MCF 10A (cell line): ENCODE measurements around the gene KDM3A. TPM values are rescaled to one million over a fixed set of nuclear protein-coding genes. Genes with fewer than 3 reads are reported as not detected.

Experiments
- BruUV-seq: library from RNA; stranded (reverse); fragments of 400-500 nt; replicated peaks from 2 replicates; lab custom pipeline; 2021; lab: Mats Ljungman, UMichigan
- CTCF ChIA-PET: fragments of 300-600 bp; sonication (Branson Sonifier 250); formaldehyde crosslinking; extraction: SDS; loops from one replicate; lab custom pipeline; 2021; ENCODE audit warnings: antibody characterized with exemption, inconsistent platforms; lab: Yijun Ruan, JAX
- POLR2A ChIA-PET: fragments of 300-600, 350-650 bp; sonication (Branson Sonifier 250); formaldehyde crosslinking; extraction: SDS; loops from one replicate; lab custom pipeline; 2020; ENCODE audit warnings: antibody characterized with exemption, inconsistent platforms; lab: Yijun Ruan, JAX
- DNase-seq: peaks from one replicate; pipeline ENCODE4 v3.0.0-alpha.2; 2018; ENCODE audit not compliant: unreplicated experiment
- H3K27ac Mint-ChIP-seq: one replicate; pipeline ENCODE4 v1.8.0; 2022; ENCODE audit warnings: mild to moderate bottlenecking, low read depth, mixed read lengths; ENCODE audit not compliant: unreplicated experiment
- H3K27me3 Mint-ChIP-seq: one replicate; pipeline ENCODE4 v1.8.0; 2022; ENCODE audit warnings: mixed read lengths; ENCODE audit not compliant: insufficient read depth, unreplicated experiment
- H3K36me3 Mint-ChIP-seq: one replicate; pipeline ENCODE4 v1.8.0; 2022; ENCODE audit warnings: mild to moderate bottlenecking, moderate library complexity, mixed read lengths; ENCODE audit not compliant: insufficient read depth, unreplicated experiment
- H3K4me1 Mint-ChIP-seq: one replicate; pipeline ENCODE4 v1.8.0; 2022; ENCODE audit warnings: mixed read lengths; ENCODE audit not compliant: insufficient read depth, unreplicated experiment
- H3K4me3 Mint-ChIP-seq: one replicate; pipeline ENCODE4 v1.8.0; 2022; ENCODE audit warnings: mild to moderate bottlenecking, moderate library complexity, mixed read lengths; ENCODE audit not compliant: unreplicated experiment
- H3K9me3 Mint-ChIP-seq: one replicate; pipeline ENCODE4 v1.8.0; 2022; ENCODE audit warnings: mixed read lengths; ENCODE audit not compliant: unreplicated experiment
- intact Hi-C: fragments of 100-400 bp; cut with micrococcal nuclease; formaldehyde crosslinking; loops from 2 replicates; pipeline ENCODE4 v1.14.1; 2022
- total RNA-seq: library from RNA; stranded (reverse); gene quantifications from 2 replicates; pipeline ENCODE4 v1.2.3, GENCODE V29; 2022
- TF ChIP-seq, protein P1 (sequence below): fragments of 200-600 bp; IDR thresholded peaks from one replicate; pipeline ENCODE4 v1.8.0; 2022; ENCODE audit warnings: antibody characterized with exemption, mild to moderate bottlenecking; ENCODE audit not compliant: unreplicated experiment

The KDM3A gene
- total RNA-seq, 1 experiment from 2014 or later = 21.1 TPM

DNA sequence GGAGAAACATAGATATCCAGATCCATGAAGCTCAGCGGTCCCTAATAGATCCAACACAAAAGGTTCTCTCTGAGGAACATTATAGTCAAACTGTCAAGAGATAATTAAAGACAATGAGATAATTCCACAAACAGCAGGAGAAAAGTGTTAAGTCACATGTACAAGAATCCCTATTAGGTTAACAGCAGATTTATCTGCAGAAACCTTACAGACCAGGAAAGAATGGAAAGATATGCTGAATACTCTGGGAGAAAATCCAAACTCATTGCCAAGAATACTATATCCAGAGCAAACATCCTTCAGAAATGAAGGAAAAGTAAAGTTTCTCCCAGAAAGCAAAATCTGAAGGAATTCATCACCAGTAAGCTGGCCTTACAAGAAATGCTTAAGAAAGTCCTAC lies 10.8 kb upstream of the KDM3A start:
- BruUV-seq = no TSS peak
- no peak for DNase-seq
- ChIA-PET POLR2A (interaction anchor here (4.5 kb wide), 1 partner anchor 11 kb away, joined by 22 read pairs; the partner anchor contains the start of gene KDM3A), CTCF (no interaction called here)
- intact Hi-C loops = no loop called here
- TF ChIP-seq, protein P1, sequence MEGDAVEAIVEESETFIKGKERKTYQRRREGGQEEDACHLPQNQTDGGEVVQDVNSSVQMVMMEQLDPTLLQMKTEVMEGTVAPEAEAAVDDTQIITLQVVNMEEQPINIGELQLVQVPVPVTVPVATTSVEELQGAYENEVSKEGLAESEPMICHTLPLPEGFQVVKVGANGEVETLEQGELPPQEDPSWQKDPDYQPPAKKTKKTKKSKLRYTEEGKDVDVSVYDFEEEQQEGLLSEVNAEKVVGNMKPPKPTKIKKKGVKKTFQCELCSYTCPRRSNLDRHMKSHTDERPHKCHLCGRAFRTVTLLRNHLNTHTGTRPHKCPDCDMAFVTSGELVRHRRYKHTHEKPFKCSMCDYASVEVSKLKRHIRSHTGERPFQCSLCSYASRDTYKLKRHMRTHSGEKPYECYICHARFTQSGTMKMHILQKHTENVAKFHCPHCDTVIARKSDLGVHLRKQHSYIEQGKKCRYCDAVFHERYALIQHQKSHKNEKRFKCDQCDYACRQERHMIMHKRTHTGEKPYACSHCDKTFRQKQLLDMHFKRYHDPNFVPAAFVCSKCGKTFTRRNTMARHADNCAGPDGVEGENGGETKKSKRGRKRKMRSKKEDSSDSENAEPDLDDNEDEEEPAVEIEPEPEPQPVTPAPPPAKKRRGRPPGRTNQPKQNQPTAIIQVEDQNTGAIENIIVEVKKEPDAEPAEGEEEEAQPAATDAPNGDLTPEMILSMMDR = no peak
- Mint-ChIP-seq H3K4me3 (no peak overlapping the region), H3K36me3 (no peaks in the 10 kb centered on the region), H3K27me3 (peaks cover 10% of the 10 kb centered on the region), H3K9me3 (peaks cover 12% of the 10 kb centered on the region), H3K4me1 (no peaks in the 10 kb centered on the region), H3K27ac (no peak overlapping the region)

DNA sequence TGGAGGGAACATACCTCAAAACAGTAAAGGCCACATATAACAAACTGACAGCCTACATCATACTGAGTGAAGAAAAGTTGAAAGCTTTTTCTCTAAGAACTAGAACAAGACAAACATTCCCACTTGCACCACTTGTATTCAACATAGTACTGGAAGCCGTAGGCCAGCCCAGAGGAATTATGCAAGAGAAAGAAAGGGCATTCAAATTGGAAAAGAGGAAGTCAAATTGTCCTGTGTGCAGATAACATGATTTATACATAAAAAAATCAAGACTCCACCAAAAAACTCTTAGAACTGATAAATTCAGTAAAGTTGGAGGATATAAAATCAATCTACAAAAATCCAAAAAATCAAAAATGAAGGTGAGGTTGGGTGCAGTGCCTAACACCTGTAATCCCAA lies 8.0 kb upstream of the KDM3A start:
- BruUV-seq = no TSS peak
- H3K4me3 Mint-ChIP-seq = no peak overlapping the region
- H3K36me3 Mint-ChIP-seq = no peaks in the 10 kb centered on the region
- TF ChIP-seq, protein P1 = no peak
- intact Hi-C loops = no loop called here
- no peaks in the 10 kb centered on the region for H3K27me3 Mint-ChIP-seq
- CTCF ChIA-PET = interaction anchor here (1.0 kb wide), 1 partner anchor 212 kb away, joined by 3 read pairs; no protein-coding TSS in a partner anchor
- no peaks in the 10 kb centered on the region for H3K4me1 Mint-ChIP-seq
- H3K27ac Mint-ChIP-seq = no peak overlapping the region
- no peak for DNase-seq
- peaks cover 29% of the 10 kb centered on the region for H3K9me3 Mint-ChIP-seq
- POLR2A ChIA-PET = no interaction called here

DNA sequence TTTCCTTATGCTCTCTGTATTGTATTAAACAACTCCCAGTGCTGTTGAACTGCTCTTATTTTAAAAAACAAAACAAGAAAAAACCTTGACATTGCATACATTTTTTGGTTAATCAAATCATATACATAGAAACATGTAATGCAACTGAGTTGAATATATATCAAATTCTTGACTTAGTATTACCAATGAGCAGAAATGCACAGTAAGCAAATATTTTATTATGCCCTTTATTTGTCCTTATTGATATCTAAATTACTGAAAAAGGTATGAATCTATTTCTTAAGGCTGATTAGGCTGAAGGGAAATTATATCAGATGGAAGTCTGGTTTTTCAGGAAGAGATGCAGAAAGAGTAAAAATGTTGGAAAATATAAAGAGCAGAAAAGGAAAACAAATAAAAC lies 6.9 kb upstream of the KDM3A start:
- ChIA-PET CTCF (interaction anchor here (1.0 kb wide), 1 partner anchor 213 kb away, joined by 3 read pairs; no protein-coding TSS in a partner anchor), POLR2A (no interaction called here)
- TF ChIP-seq, protein P1 = no peak
- H3K4me3 Mint-ChIP-seq = no peak overlapping the region
- intact Hi-C loops = no loop called here
- H3K4me1 Mint-ChIP-seq = no peaks in the 10 kb centered on the region
- no peak overlapping the region for H3K27ac Mint-ChIP-seq
- DNase-seq = no peak
- no peaks in the 10 kb centered on the region for H3K36me3 Mint-ChIP-seq
- H3K9me3 Mint-ChIP-seq = peaks cover 29% of the 10 kb centered on the region
- no TSS peak for BruUV-seq
- no peaks in the 10 kb centered on the region for H3K27me3 Mint-ChIP-seq

DNA sequence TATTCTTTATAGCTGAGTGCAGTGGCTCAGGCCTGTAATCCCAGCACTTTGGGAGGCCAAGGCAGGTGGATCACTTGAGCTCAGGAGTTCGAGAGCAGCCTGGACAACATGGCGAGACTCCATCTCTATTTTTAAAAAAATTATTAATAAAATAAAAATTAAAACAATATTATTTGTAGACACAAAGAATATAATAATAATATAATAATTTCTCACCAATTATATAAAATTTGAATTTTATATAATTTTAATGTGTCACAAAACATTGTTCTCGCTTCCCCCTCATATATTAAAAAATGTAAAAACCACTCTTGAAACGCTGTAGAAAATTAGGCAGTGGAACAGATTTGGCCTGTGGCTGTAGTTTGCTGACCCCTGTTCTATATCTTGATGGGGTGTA lies 5.6 kb upstream of the KDM3A start:
- intact Hi-C loops = no loop called here
- TF ChIP-seq, protein P1 = no peak
- Mint-ChIP-seq H3K27ac (no peak overlapping the region), H3K4me3 (no peak overlapping the region), H3K36me3 (peaks cover 10% of the 10 kb centered on the region), H3K9me3 (peaks cover 28% of the 10 kb centered on the region), H3K27me3 (no peaks in the 10 kb centered on the region), H3K4me1 (peaks cover 3% of the 10 kb centered on the region)
- ChIA-PET CTCF (interaction anchor here (0.6 kb wide), 1 partner anchor 39 kb away, joined by 3 read pairs; no protein-coding TSS in a partner anchor), POLR2A (interaction anchor here (1.1 kb wide), 1 partner anchor 15 kb away, joined by 3 read pairs; no protein-coding TSS in a partner anchor)
- no TSS peak for BruUV-seq
- no peak for DNase-seq
